Stromal cell of bone marrow (primary cell): Measurements from ENCODE around the gene DNAJB13.
A peak's percentile ranks its signal among the peaks of the same experiment; 100 is the strongest.

ENCODE experiments used
- DNase-seq: peaks from one replicate; pipeline ENCODE4 v3.0.0-alpha.2; 2012; ENCODE audit warnings: low read depth

The DNAJB13 gene

GRCh38 chr11:74000307-74001133 lies 49.7 kb downstream of the DNAJB13 start:
- no peak for DNase-seq

GRCh38 chr11:74001822-74002286 lies 51.0 kb downstream of the DNAJB13 start:
- DNase-seq, result no peak

- no peak for DNase-seq
Observed at GRCh38 chr11:74002832-74003231, 52.0 kb downstream of the DNAJB13 start.

GRCh38 chr11:74004046-74004695 lies 53.3 kb downstream of the DNAJB13 start:
- no peak for DNase-seq

- no peak for DNase-seq
Observed at GRCh38 chr11:74004759-74005615, 54.2 kb downstream of the DNAJB13 start.

- no peak for DNase-seq
Observed at GRCh38 chr11:74005721-74006517, 55.1 kb downstream of the DNAJB13 start.

- DNase-seq, result no peak
Observed at GRCh38 chr11:74006743-74007304, 56.0 kb downstream of the DNAJB13 start.

- no peak for DNase-seq
Observed at GRCh38 chr11:74007691-74008372, 57.0 kb downstream of the DNAJB13 start.

- DNase-seq, result no peak
Observed at GRCh38 chr11:74008373-74009229, 57.8 kb downstream of the DNAJB13 start, which contains the start of gene UCP3. Gene UCP3, minus strand, starts transcription at chr11:74009085. Its CDS starts 2,043 bp downstream, at chr11:74007042.

GRCh38 chr11:74009230-74009547 lies 58.4 kb downstream of the DNAJB13 start:
- no peak for DNase-seq

GRCh38 chr11:74009675-74010305 lies 59.0 kb downstream of the DNAJB13 start:
- no peak for DNase-seq

GRCh38 chr11:74010306-74011300 lies 59.8 kb downstream of the DNAJB13 start:
- no peak for DNase-seq

GRCh38 chr11:74011360-74012073 lies 60.7 kb downstream of the DNAJB13 start:
- peak; percentile 81 for DNase-seq

- no peak for DNase-seq
Observed at GRCh38 chr11:74012074-74012809, 61.4 kb downstream of the DNAJB13 start.

- no peak for DNase-seq
Observed at GRCh38 chr11:74013141-74013540, 62.3 kb downstream of the DNAJB13 start.

- DNase-seq, result no peak
Observed at GRCh38 chr11:74014880-74015279, 64.1 kb downstream of the DNAJB13 start.
